ENCODE measurements around the gene SASS6.

DNA sequence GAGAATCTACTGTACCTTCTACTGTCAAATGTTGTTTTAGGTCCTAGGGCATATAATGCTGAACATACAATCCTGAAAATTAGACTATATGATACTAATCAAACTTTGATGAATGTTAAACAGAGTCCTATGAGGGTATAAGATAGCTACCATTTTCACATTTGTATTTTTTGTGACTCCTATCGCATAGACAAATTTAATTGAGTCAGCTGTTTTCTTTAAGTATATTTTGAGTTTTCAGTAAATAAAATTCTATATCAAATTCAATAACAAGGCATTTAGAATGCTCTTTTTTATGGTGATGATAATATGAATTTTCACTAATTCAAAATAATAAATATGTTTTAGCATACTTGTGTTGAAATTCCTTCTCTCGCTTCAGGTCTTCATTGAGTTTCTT, 35.3 kb upstream of the SASS6 start:
- TF ChIP-seq POLR2A (IDR thresholded peaks at IDR 0.05) = no peak
- TF ChIP-seq, protein P1, sequence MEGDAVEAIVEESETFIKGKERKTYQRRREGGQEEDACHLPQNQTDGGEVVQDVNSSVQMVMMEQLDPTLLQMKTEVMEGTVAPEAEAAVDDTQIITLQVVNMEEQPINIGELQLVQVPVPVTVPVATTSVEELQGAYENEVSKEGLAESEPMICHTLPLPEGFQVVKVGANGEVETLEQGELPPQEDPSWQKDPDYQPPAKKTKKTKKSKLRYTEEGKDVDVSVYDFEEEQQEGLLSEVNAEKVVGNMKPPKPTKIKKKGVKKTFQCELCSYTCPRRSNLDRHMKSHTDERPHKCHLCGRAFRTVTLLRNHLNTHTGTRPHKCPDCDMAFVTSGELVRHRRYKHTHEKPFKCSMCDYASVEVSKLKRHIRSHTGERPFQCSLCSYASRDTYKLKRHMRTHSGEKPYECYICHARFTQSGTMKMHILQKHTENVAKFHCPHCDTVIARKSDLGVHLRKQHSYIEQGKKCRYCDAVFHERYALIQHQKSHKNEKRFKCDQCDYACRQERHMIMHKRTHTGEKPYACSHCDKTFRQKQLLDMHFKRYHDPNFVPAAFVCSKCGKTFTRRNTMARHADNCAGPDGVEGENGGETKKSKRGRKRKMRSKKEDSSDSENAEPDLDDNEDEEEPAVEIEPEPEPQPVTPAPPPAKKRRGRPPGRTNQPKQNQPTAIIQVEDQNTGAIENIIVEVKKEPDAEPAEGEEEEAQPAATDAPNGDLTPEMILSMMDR (IDR thresholded peaks at IDR 0.05) = no peak
- no peak for TF ChIP-seq POLR2AphosphoS5 (IDR thresholded peaks at IDR 0.05)
- no peak for TF ChIP-seq EP300 (IDR thresholded peaks at IDR 0.05)

Data from suprapubic skin (tissue), 4 donors.